GM12873 (cell line): ENCODE data around the gene CYB561D1.

Source experiments
- TF ChIP-seq, protein P1 (sequence below): IDR thresholded peaks from 2 replicates; pipeline ENCODE4 v1.5.1; 2012; ENCODE audit warnings: low read depth, mild to moderate bottlenecking, moderate library complexity, low read length, control low read depth; ENCODE audit not compliant: insufficient read depth; ENCODE audit errors: missing control alignments

The CYB561D1 gene

GRCh38 chr1:109517337-109517736 is 23.4 kb downstream of the CYB561D1 start:
- TF ChIP-seq, protein P1, sequence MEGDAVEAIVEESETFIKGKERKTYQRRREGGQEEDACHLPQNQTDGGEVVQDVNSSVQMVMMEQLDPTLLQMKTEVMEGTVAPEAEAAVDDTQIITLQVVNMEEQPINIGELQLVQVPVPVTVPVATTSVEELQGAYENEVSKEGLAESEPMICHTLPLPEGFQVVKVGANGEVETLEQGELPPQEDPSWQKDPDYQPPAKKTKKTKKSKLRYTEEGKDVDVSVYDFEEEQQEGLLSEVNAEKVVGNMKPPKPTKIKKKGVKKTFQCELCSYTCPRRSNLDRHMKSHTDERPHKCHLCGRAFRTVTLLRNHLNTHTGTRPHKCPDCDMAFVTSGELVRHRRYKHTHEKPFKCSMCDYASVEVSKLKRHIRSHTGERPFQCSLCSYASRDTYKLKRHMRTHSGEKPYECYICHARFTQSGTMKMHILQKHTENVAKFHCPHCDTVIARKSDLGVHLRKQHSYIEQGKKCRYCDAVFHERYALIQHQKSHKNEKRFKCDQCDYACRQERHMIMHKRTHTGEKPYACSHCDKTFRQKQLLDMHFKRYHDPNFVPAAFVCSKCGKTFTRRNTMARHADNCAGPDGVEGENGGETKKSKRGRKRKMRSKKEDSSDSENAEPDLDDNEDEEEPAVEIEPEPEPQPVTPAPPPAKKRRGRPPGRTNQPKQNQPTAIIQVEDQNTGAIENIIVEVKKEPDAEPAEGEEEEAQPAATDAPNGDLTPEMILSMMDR = no peak

GRCh38 chr1:109521002-109521951 is 27.4 kb downstream of the CYB561D1 start:
- TF ChIP-seq, protein P1 = no peak

GRCh38 chr1:109522026-109522425 is 28.1 kb downstream of the CYB561D1 start:
- TF ChIP-seq, protein P1 = no peak

DNA sequence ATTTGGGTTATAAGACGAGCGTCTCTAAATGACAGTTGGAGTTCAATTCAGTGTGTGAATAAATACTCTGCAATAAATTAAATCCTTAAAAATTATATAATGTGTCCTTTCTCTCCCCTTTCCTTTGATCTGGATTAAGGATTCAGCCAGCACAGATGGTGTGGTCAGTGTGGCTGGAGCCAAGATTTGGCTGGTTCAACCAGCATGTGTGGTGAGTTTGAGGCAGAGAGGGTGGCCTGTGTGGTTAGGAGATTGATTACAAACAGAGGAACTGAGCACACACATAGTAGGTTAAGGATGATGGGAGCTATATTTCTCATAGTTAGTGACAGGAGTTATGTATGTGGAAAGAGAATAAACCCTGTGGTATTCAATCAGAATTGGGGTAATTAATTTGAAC is 29.8 kb downstream of the CYB561D1 start:
- TF ChIP-seq, protein P1 = no peak

DNA sequence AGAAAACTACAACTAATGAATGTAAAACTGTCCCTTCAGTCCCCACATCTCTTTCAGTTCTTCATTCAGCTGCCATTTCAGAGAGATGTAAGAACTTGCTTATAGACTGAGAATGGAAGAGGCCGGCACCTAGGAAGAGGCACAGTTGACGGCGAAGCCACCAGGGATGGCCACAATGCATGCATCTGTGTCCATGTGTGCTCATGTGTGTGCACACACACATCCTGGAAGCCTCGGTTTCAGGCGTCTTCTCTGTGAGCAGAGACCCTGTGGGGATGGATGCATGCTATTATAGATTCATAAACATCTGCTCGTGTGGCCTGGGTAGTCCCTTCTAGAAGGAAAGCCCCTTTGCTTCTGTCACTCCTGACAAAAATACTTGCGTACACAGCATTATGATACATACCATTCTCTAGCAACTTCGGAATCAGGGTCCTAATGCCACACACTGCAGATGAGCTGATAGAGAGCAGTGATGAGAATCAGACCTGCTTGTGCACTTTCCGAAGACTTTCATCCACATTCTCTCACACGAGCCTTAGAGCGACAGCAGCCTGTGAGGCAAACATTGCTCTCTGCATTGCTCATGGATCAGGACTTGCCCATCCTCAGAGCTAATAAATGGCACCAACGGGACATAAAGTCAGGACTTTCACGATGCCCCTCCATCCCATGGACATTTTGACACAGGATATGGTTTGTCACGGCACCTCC is 33.4 kb downstream of the CYB561D1 start:
- TF ChIP-seq, protein P1 = no peak

DNA sequence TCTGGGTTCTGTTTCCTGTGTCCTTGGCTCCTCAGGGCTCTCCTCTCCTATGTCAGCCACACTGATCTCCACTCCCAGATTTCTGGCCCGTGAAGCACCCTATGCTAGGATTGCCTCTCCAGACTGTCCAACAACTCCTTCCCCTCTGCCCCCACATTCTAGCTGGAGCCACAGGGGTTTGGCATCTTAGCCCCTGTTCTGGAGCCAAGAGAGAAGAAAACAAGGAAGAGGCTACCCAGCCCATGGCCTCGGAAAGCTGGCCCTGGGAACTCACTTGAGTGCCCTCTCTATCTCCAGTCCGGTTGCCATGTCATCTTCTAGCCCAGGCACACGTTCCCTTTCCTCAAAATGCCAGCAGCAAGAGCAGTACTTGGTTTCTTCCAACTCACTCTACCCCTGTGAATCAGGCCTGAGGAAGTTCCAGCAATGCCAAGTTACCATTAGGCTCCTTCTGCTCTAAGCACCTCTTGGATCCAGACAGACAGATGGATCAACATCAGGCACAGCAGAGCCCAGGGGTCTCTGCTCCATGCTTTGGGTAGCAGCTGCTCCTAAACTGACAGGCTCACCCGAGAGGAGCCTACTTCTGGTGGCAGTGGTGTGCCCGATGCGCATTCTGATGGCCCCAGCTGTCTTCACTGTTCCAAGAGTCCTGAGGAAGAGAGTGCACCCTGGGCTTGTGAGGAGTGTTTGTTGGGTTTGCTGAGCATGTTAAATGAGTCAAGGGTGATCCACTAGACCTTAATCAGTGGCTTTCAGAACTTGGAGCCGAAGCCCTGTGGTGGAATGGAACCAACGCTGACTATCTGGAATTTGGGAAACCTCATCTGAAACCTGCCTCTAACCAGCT is 34.2 kb downstream of the CYB561D1 start:
- TF ChIP-seq, protein P1 = no peak
